Natural killer cell (primary cell): ENCODE data around the gene CSHL1. TPM values are rescaled to one million over a fixed set of nuclear protein-coding genes. Genes with fewer than 3 reads are reported as not detected.
"Not testable (repeated sequence)": the region's sequence is repeated elsewhere in the genome, so short reads cannot be mapped to it uniquely, and the experiment has no call there.

ENCODE experiments used
- ATAC-seq, 3 donors: fragments of 150-1000 bp in 2 of 3; fragments of 200-7000 bp in 1 of 3; cut with Tn5 transposase; 1 replicate in 1 of 3; 2 replicates in 2 of 3; pipeline ENCODE4 v1.10.0; 2021; ENCODE audit warnings: mild to moderate bottlenecking in 2 of 3, moderate library complexity in 2 of 3
- DNase-seq, 2 donors: peaks; one replicate each; pipeline versions ENCODE4 v3.0.0 to v3.0.0-alpha.2; 2013 to 2021; ENCODE audit warnings: mixed read lengths in 1 of 2
- H3K27ac ChIP-seq: one replicate; pipeline ENCODE4 v1.5.1; 2013; ENCODE audit warnings: mild to moderate bottlenecking, low read length
- H3K27me3 ChIP-seq: one replicate; pipeline ENCODE4 v1.6.1; 2013; ENCODE audit warnings: low read length; ENCODE audit not compliant: control insufficient read depth, insufficient read depth
- H3K36me3 ChIP-seq: one replicate; pipeline ENCODE4 v1.6.1; 2013; ENCODE audit warnings: low read length; ENCODE audit not compliant: control insufficient read depth, insufficient read depth
- H3K4me1 ChIP-seq: one replicate; pipeline ENCODE4 v1.6.1; 2013; ENCODE audit warnings: low read length; ENCODE audit not compliant: control insufficient read depth, insufficient read depth
- H3K4me3 ChIP-seq: one replicate; pipeline ENCODE4 v1.5.1; 2013; ENCODE audit warnings: low read length
- H3K9me3 ChIP-seq: one replicate; pipeline ENCODE4 v1.6.1; 2013; ENCODE audit warnings: low read length; ENCODE audit not compliant: control insufficient read depth, insufficient read depth
- H3K27ac Mint-ChIP-seq, 2 donors: one replicate each; pipeline ENCODE4 v1.8.0; 2022; ENCODE audit warnings: mild to moderate bottlenecking in 2 of 2, mixed read lengths in 2 of 2, moderate library complexity in 1 of 2
- H3K27me3 Mint-ChIP-seq, 2 donors: one replicate each; pipeline ENCODE4 v1.8.0; 2022; ENCODE audit warnings: low read depth in 2 of 2, mixed read lengths in 2 of 2
- H3K36me3 Mint-ChIP-seq: one replicate; pipeline ENCODE4 v1.8.0; 2022; ENCODE audit warnings: mixed read lengths
- H3K4me1 Mint-ChIP-seq, 2 donors: one replicate each; pipeline ENCODE4 v1.8.0; 2022; ENCODE audit warnings: mixed read lengths in 2 of 2
- H3K4me3 Mint-ChIP-seq: one replicate; pipeline ENCODE4 v1.8.0; 2022; ENCODE audit warnings: mild to moderate bottlenecking, moderate library complexity, mixed read lengths
- H3K9me3 Mint-ChIP-seq, 2 donors: one replicate each; pipeline ENCODE4 v1.8.0; 2022; ENCODE audit warnings: mixed read lengths in 2 of 2
- WGBS: methylation state at CpG from one replicate; pipeline ENCODE4 v1.1.7; 2013; ENCODE audit warnings: missing lambda C conversion rate; ENCODE audit not compliant: insufficient coverage; 5-methylcytosine and 5-hydroxymethylcytosine counted together
- intact Hi-C: fragments of 100-400 bp; cut with micrococcal nuclease; formaldehyde crosslinking; loops from one replicate; pipeline ENCODE4 v1.14.2; 2022
- total RNA-seq, 4 donors: library from RNA; stranded (reverse); fragments of 120-200 nt in 1 of 4; gene quantifications; one replicate each; pipeline versions ENCODE4 v1.2.3 to v1.2.4, GENCODE V29; 2013 to 2022

CSHL1 gene
- total RNA-seq, 3 donors from 2014 or later (not counting 1 experiment from before 2014, with no cell fraction given): not detected

GRCh38 chr17:63869491-63870291 lies 41.4 kb downstream of the CSHL1 start:
- ATAC-seq, H3K4me1 ChIP-seq, DNase-seq, H3K4me3 ChIP-seq, H3K9me3 ChIP-seq, H3K36me3 Mint-ChIP-seq, H3K4me3 Mint-ChIP-seq, H3K27me3 Mint-ChIP-seq, H3K27ac Mint-ChIP-seq, H3K27ac ChIP-seq, H3K27me3 ChIP-seq, H3K4me1 Mint-ChIP-seq, H3K36me3 ChIP-seq, H3K9me3 Mint-ChIP-seq, intact Hi-C loops: not testable (repeated sequence)
- 72% methylated on average over 5 of the region's 9 CpGs for WGBS

GRCh38 chr17:63866625-63867024 lies 44.4 kb downstream of the CSHL1 start:
- H3K27me3 ChIP-seq, ATAC-seq, H3K4me3 Mint-ChIP-seq, H3K4me3 ChIP-seq, H3K36me3 Mint-ChIP-seq, H3K4me1 Mint-ChIP-seq, H3K27ac ChIP-seq, DNase-seq, H3K27me3 Mint-ChIP-seq, intact Hi-C loops, H3K9me3 ChIP-seq, H3K27ac Mint-ChIP-seq, H3K9me3 Mint-ChIP-seq, H3K36me3 ChIP-seq, H3K4me1 ChIP-seq: not testable (repeated sequence)
- 59% methylated on average over 5 of the region's 7 CpGs for WGBS

Other genes with a start within 250 kb of the CSHL1 start
- gene LIMD2, start 211.1 kb downstream of the CSHL1 start, total RNA-seq: 100 to 1,000 TPM; 513 to 546 (median 524) TPM
- 10 to 100 TPM; 72.6 to 83.1 (median 78.2) TPM for gene STRADA, start 169.5 kb downstream of the CSHL1 start, total RNA-seq
- gene CCDC47, start 137.7 kb downstream of the CSHL1 start, total RNA-seq: 10 to 100 TPM; 37.9 to 45.2 (median 41.7) TPM
- 100 to 1,000 TPM in 2 of 3 donors, 10 to 100 TPM in 1; 80.1 to 127 (median 110) TPM for gene DDX42, start 137.1 kb downstream of the CSHL1 start, total RNA-seq
- gene PSMC5, start 83.8 kb downstream of the CSHL1 start, total RNA-seq: 100 to 1,000 TPM in 2 of 3 donors, 10 to 100 TPM in 1; 91.3 to 114 (median 100) TPM
- 10 to 100 TPM; 35.2 to 53.5 (median 51.6) TPM for gene FTSJ3, start 83.6 kb downstream of the CSHL1 start, total RNA-seq
- gene SMARCD2, start 68.6 kb downstream of the CSHL1 start, total RNA-seq: 100 to 1,000 TPM; 131 to 162 (median 139) TPM
- gene CSH2, start 37.6 kb downstream of the CSHL1 start, total RNA-seq: not detected
- gene GH2, start 29.3 kb downstream of the CSHL1 start, total RNA-seq: not detected
- gene CSH1, start 14.7 kb downstream of the CSHL1 start, total RNA-seq: not detected
- gene GH1, start 7.6 kb upstream of the CSHL1 start, total RNA-seq: not detected
- 10 to 100 TPM; 26.9 to 28.9 (median 27.2) TPM for gene CD79B, start 21.1 kb upstream of the CSHL1 start, total RNA-seq
- gene SCN4A, start 61.7 kb upstream of the CSHL1 start, total RNA-seq: under 1 TPM; 0.10 to 0.14 (median 0.14) TPM
- 1 to 10 TPM in 2 of 3 donors, under 1 TPM in 1; 0.92 to 1.6 (median 1.6) TPM for gene PRR29, start 87.1 kb upstream of the CSHL1 start, total RNA-seq
- gene ICAM2, start 109.4 kb upstream of the CSHL1 start, total RNA-seq: 10 to 100 TPM; 73.2 to 91.0 (median 78.0) TPM
- gene ERN1, start 218.9 kb upstream of the CSHL1 start, total RNA-seq: 10 to 100 TPM; 52.9 to 90.5 (median 67.2) TPM